ENCODE results near the gene SPACA5. TPM values are rescaled to one million over a fixed set of nuclear protein-coding genes. Genes with fewer than 3 reads are reported as not detected.
"Not testable (repeated sequence)": the region's sequence is repeated elsewhere in the genome, so short reads cannot be mapped to it uniquely, and the experiment has no call there.

The SPACA5 gene
- polyA plus RNA-seq, 4 donors: 0.22 TPM; not detected in 3

DNA sequence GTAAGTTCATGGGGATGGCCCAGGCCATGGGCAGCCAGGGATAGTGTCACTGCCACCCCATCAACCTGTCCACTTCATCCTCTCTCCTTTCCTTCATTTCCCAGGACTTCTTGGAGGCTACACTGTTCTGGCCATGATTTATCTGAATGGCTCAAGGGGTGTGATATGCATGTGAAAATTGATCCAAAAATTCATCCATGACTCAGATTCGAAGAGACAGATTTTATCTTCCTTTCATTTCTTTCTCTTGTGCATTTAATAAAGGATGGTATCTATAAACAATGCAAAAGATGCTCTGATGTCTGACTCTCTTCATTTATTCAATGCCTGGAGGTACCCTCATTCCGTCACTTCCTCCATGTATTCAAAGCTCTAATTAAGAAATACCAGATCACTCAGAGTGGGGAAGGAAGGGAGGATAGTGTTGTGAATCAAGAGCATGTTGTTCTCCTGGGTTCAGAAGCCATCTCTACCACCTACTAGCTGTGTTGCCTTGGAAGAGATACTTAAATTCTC lies 2.7 kb downstream of the SPACA5 start:
- WGBS, 3 donors: no CpG with 5 or more reads among the region's 2 CpGs
- H3K4me1 ChIP-seq (ENCODE audit: control insufficient read depth in 3 of 3, insufficient read depth in 2 of 3, low read depth in 1 of 3, low read length in 2 of 3); H3K4me3 ChIP-seq (ENCODE audit: low read depth in 1 of 3, low read length in 3 of 3); H3K27me3 ChIP-seq (ENCODE audit: control insufficient read depth in 3 of 3, insufficient read depth in 3 of 3, low read length in 3 of 3); H3K27ac ChIP-seq (ENCODE audit: low read depth in 1 of 3, low read length in 2 of 3); DNase-seq; H3K36me3 ChIP-seq (ENCODE audit: control insufficient read depth in 3 of 3, insufficient read depth in 2 of 3, low read depth in 1 of 3, low read length in 3 of 3); H3K9me3 ChIP-seq (ENCODE audit: control insufficient read depth in 2 of 2, insufficient read depth in 1 of 2, low read depth in 1 of 2, low read length in 1 of 2); FAIRE-seq: not testable (repeated sequence)

DNA sequence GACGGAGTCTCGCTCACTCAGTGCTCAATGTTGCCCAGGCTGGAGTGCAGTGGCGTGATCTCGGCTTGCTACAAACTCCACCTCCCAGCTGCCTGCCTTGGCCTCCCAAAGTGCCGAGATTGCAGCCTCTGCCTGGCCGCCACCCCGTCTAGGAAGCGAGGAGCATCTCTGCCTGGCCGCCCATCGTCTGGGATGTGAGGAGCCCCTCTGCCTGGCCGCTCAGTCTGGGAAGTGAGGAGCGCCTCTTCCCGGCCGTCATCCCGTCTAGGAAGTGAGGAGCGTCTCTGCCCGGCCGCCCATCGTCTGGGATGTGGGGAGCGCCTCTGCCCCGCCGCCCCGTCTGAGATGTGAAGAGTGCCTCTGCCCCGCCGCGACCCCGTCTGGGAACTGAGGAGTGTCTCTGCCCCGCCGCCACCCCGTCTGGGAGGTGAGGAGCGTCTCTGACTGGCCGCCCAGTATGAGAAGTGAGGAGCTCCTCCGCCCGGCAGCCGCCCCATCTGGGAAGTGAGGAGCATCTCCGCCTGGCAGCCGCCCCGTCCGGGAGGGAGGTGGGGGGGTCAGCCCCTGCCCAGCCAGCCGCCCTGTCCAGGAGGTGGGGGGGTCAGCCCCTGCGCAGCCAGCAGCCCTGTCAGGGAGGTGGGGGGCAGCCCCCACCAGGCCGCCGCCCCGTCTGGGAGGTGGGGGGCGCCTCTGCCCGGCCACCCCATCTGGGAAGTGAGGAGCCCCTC lies 10.0 kb downstream of the SPACA5 start:
- DNase-seq; H3K9me3 ChIP-seq (ENCODE audit: control insufficient read depth in 2 of 2, insufficient read depth in 1 of 2, low read depth in 1 of 2, low read length in 1 of 2); FAIRE-seq; H3K27ac ChIP-seq (ENCODE audit: low read depth in 1 of 3, low read length in 2 of 3); H3K4me1 ChIP-seq (ENCODE audit: control insufficient read depth in 3 of 3, insufficient read depth in 2 of 3, low read depth in 1 of 3, low read length in 2 of 3); H3K4me3 ChIP-seq (ENCODE audit: low read depth in 1 of 3, low read length in 3 of 3); H3K36me3 ChIP-seq (ENCODE audit: control insufficient read depth in 3 of 3, insufficient read depth in 2 of 3, low read depth in 1 of 3, low read length in 3 of 3); H3K27me3 ChIP-seq (ENCODE audit: control insufficient read depth in 3 of 3, insufficient read depth in 3 of 3, low read length in 3 of 3): not testable (repeated sequence)
- 92 to 96% (median 92%) methylated on average over 8 to 35 of the region's 46 CpGs for WGBS, 3 donors

DNA sequence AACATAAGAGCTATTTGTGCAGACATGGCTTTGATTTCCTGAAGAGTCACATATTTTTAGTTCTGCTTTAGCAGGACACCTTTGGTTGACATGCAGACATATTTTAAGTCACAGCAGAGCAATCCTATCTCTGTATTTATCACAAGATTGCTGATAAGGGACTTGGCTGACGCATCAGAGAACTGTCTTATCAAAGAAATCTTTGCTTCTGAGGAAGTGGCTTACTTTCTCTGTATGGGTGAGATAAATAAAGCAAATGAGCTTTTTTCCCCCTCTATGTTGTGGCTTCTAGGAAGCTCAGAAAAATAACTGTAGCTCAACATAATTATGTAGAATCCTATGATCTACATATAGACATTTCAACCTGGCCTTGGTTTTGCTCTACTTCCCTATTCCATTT lies 13.1 kb downstream of the SPACA5 start:
- WGBS, 3 donors: no CpG with 5 or more reads among the region's 1 CpG
- H3K9me3 ChIP-seq (ENCODE audit: control insufficient read depth in 2 of 2, insufficient read depth in 1 of 2, low read depth in 1 of 2, low read length in 1 of 2); H3K27ac ChIP-seq (ENCODE audit: low read depth in 1 of 3, low read length in 2 of 3); DNase-seq; H3K4me1 ChIP-seq (ENCODE audit: control insufficient read depth in 3 of 3, insufficient read depth in 2 of 3, low read depth in 1 of 3, low read length in 2 of 3); H3K4me3 ChIP-seq (ENCODE audit: low read depth in 1 of 3, low read length in 3 of 3); H3K36me3 ChIP-seq (ENCODE audit: control insufficient read depth in 3 of 3, insufficient read depth in 2 of 3, low read depth in 1 of 3, low read length in 3 of 3); H3K27me3 ChIP-seq (ENCODE audit: control insufficient read depth in 3 of 3, insufficient read depth in 3 of 3, low read length in 3 of 3): not testable (repeated sequence)
- FAIRE-seq: peak; percentile 94

DNA sequence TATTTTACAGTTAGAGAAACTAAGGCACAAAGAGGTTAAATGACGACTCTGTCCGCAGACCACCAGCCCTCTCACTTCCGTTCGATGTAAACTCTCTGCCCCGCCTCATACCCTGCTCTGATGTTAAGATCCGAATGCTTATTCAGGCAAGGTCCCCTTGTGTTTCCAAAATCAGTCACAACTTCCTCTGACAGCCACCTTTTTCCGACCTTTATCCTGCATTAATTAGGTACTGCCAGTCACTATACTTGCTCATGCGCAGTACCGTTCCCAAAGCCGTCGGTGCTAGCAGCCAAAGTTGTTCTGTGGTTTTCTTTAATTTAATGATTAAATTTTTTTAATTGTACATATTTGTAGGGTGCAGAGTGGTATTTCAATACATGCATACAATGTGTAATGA lies 13.7 kb downstream of the SPACA5 start:
- H3K36me3 ChIP-seq (ENCODE audit: control insufficient read depth in 3 of 3, insufficient read depth in 2 of 3, low read depth in 1 of 3, low read length in 3 of 3); H3K4me1 ChIP-seq (ENCODE audit: control insufficient read depth in 3 of 3, insufficient read depth in 2 of 3, low read depth in 1 of 3, low read length in 2 of 3); H3K27me3 ChIP-seq (ENCODE audit: control insufficient read depth in 3 of 3, insufficient read depth in 3 of 3, low read length in 3 of 3); H3K9me3 ChIP-seq (ENCODE audit: control insufficient read depth in 2 of 2, insufficient read depth in 1 of 2, low read depth in 1 of 2, low read length in 1 of 2): not testable (repeated sequence)
- DNase-seq (peak in 1 of 2 donors; percentile 29), FAIRE-seq (peak; percentile 65)
- Histone ChIP-seq H3K4me3 (ENCODE audit: low read depth in 1 of 3, low read length in 3 of 3) (peak overlapping the region in 1 of 3 donors; percentile 55), H3K27ac (ENCODE audit: low read depth in 1 of 3, low read length in 2 of 3) (peak overlapping the region in 1 of 3 donors; percentile 89)
- 38 to 65% (median 42%) methylated on average over 9 to 11 of the region's 11 CpGs for WGBS, 3 donors

DNA sequence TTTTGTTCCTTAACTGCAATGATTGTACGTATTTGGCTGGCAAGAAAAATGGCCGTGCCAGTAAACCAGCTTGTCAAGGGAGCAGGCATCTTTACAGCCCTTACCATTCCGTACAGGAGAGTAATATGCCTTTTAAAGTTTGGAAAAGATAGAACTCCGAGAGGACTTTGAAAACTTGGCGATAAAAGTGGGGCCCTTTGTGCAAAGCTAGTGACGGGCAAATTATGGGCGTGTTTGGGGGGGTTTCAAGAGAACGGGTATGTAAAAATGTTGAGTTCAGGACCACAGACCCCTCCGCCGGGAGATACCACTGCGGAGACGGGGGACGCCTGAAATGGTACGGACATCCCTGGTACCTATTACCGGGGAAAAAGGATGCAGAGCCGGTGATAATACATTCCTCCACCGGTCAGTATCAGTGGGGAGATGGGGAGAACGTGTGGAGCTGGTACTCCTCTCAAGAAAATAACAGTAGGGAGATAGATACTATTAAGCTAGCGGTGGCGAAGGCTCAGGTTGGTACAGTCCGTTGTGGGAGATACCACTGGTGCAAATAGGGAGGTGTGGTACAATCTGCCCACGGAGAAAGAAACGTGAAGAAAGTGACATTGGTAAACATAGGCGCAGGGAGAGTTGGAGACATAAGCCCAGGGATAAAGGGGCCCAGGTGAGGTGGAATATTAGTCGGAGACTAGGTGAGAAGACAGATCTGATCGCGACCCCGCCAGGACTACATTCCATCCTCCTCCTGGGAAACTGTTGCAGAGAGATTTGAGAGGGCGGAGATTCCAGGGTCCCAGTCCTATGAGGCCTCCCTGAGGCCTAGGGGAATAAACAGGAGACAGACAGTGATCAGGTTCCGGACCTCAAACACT lies 14.5 kb downstream of the SPACA5 start:
- Histone ChIP-seq H3K36me3 (ENCODE audit: control insufficient read depth in 3 of 3, insufficient read depth in 2 of 3, low read depth in 1 of 3, low read length in 3 of 3) (no peaks in the 10 kb centered on the region), H3K4me1 (ENCODE audit: control insufficient read depth in 3 of 3, insufficient read depth in 2 of 3, low read depth in 1 of 3, low read length in 2 of 3) (no peaks in the 10 kb centered on the region), H3K9me3 (ENCODE audit: control insufficient read depth in 2 of 2, insufficient read depth in 1 of 2, low read depth in 1 of 2, low read length in 1 of 2) (peaks cover 0 to 5% of the 10 kb centered on the region in 2 donors), H3K27me3 (ENCODE audit: control insufficient read depth in 3 of 3, insufficient read depth in 3 of 3, low read length in 3 of 3) (no peaks in the 10 kb centered on the region), H3K27ac (ENCODE audit: low read depth in 1 of 3, low read length in 2 of 3) (peak overlapping the region; percentile 52 to 90 (median 89)), H3K4me3 (ENCODE audit: low read depth in 1 of 3, low read length in 3 of 3) (peak overlapping the region; percentile 22 to 55 (median 50))
- FAIRE-seq (no peak), DNase-seq (peak; percentile 72 to 92)
- WGBS, 3 donors: 2 to 35% (median 6%) methylated on average over 30 of the region's 30 CpGs

DNA sequence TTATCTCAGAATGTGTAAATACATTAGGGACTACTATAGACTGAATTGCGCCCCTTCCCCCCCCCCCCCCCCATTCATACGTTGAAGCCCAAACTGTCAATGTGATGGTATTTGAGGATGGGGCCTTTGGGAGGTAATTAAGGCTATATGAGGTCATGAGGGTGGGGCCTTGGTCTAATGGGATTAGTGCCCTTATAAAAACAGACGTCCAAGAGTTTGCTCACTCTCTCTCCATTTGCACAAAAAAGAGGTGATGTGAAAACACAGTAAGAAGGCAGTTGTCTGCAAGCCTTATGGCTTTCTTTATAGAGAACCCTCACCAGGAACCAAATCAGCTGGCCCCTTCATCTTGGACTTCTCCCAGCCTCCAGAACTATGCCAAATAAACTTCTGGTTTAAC lies 15.3 kb downstream of the SPACA5 start:
- 22 to 67% (median 38%) methylated on average over 1 to 3 of the region's 3 CpGs for WGBS, 3 donors
- H3K4me3 ChIP-seq (ENCODE audit: low read depth in 1 of 3, low read length in 3 of 3): no peak overlapping the region
- peak overlapping the region in 1 of 3 donors; percentile 89 for H3K27ac ChIP-seq (ENCODE audit: low read depth in 1 of 3, low read length in 2 of 3)
- peaks cover 0 to 5% of the 10 kb centered on the region in 2 donors for H3K9me3 ChIP-seq (ENCODE audit: control insufficient read depth in 2 of 2, insufficient read depth in 1 of 2, low read depth in 1 of 2, low read length in 1 of 2)
- no peaks in the 10 kb centered on the region for H3K36me3 ChIP-seq (ENCODE audit: control insufficient read depth in 3 of 3, insufficient read depth in 2 of 3, low read depth in 1 of 3, low read length in 3 of 3)
- no peak for FAIRE-seq
- no peaks in the 10 kb centered on the region for H3K4me1 ChIP-seq (ENCODE audit: control insufficient read depth in 3 of 3, insufficient read depth in 2 of 3, low read depth in 1 of 3, low read length in 2 of 3)
- DNase-seq: no peak
- H3K27me3 ChIP-seq (ENCODE audit: control insufficient read depth in 3 of 3, insufficient read depth in 3 of 3, low read length in 3 of 3): no peaks in the 10 kb centered on the region

DNA sequence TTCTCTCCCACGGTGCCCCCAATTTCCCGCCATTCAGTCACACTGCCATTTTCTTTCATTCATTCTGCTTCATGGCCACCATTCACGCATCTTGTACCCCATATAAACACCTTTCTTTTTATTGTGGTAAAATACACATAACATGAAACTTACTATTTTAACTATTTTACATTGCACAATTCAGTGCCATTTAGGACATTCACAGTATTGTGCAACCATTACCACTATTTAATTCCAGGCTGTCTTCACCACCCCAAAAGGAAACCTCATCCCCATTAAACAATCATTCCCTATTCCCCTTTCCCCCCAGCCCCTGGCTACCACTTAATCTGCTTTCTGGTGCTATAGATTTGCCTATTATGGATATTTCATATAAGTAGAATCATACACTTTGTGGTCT lies 15.9 kb downstream of the SPACA5 start:
- DNase-seq: no peak
- no peaks in the 10 kb centered on the region for H3K4me1 ChIP-seq (ENCODE audit: control insufficient read depth in 3 of 3, insufficient read depth in 2 of 3, low read depth in 1 of 3, low read length in 2 of 3)

DNA sequence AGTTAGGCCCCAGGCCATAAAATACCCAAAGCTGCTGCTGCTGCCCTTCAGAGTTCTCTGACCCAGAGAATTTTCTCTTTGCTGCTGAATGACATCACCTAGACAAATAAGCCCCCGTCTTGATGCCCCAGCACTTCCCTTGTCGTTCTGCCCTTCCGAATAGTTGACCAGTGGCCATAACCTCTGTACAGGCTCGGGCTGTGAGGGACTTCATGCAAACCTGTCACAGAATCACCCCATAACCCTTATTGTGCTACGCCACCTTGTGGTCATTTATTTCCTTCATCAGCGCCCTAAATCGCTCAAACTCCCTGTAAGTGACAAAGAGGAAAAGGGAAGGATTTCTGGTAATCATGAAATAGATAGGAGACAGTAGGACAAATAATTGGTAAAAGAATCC lies 18.8 kb downstream of the SPACA5 start:
- H3K4me3 ChIP-seq (ENCODE audit: low read depth in 1 of 3, low read length in 3 of 3): no peak overlapping the region
- peaks cover 0 to 4% (median 0%) of the 10 kb centered on the region in 3 donors for H3K36me3 ChIP-seq (ENCODE audit: control insufficient read depth in 3 of 3, insufficient read depth in 2 of 3, low read depth in 1 of 3, low read length in 3 of 3)
- peaks cover 0 to 5% of the 10 kb centered on the region in 2 donors for H3K9me3 ChIP-seq (ENCODE audit: control insufficient read depth in 2 of 2, insufficient read depth in 1 of 2, low read depth in 1 of 2, low read length in 1 of 2)
- H3K27ac ChIP-seq (ENCODE audit: low read depth in 1 of 3, low read length in 2 of 3): no peak overlapping the region
- no peaks in the 10 kb centered on the region for H3K27me3 ChIP-seq (ENCODE audit: control insufficient read depth in 3 of 3, insufficient read depth in 3 of 3, low read length in 3 of 3)
- WGBS, 3 donors: 2 to 14% (median 7%) methylated on average over 7 of the region's 7 CpGs
- peak; percentile 59 to 73 for DNase-seq
- H3K4me1 ChIP-seq (ENCODE audit: control insufficient read depth in 3 of 3, insufficient read depth in 2 of 3, low read depth in 1 of 3, low read length in 2 of 3): no peaks in the 10 kb centered on the region
- FAIRE-seq: no peak

More for the DNA sequence above, 15.9 kb downstream of the SPACA5 start:
- no peak for FAIRE-seq
- H3K9me3 ChIP-seq (ENCODE audit: control insufficient read depth in 2 of 2, insufficient read depth in 1 of 2, low read depth in 1 of 2, low read length in 1 of 2): peaks cover 0 to 5% of the 10 kb centered on the region in 2 donors
- H3K27me3 ChIP-seq (ENCODE audit: control insufficient read depth in 3 of 3, insufficient read depth in 3 of 3, low read length in 3 of 3): no peaks in the 10 kb centered on the region
- no peak overlapping the region for H3K4me3 ChIP-seq (ENCODE audit: low read depth in 1 of 3, low read length in 3 of 3)
- H3K27ac ChIP-seq (ENCODE audit: low read depth in 1 of 3, low read length in 2 of 3): no peak overlapping the region
- WGBS, 3 donors: 86 to 96% (median 93%) methylated on average over 3 of the region's 3 CpGs
- no peaks in the 10 kb centered on the region for H3K36me3 ChIP-seq (ENCODE audit: control insufficient read depth in 3 of 3, insufficient read depth in 2 of 3, low read depth in 1 of 3, low read length in 3 of 3)

All from small intestine (tissue), 7 donors.